Renal cortex interstitium (tissue), 11 donors: ENCODE measurements around the gene MBD3L2. TPM values are rescaled to one million over a fixed set of nuclear protein-coding genes. Genes with fewer than 3 reads are reported as not detected.
A peak's percentile ranks its signal among the peaks of the same experiment; 100 is the strongest.
"Not testable (repeated sequence)": the region's sequence is repeated elsewhere in the genome, so short reads cannot be mapped to it uniquely, and the experiment has no call there.

ENCODE experiments used
- DNase-seq, 11 donors: peaks; one replicate each; pipeline ENCODE4 v3.0.0-alpha.2; 2013; ENCODE audit warnings: low read depth in 9 of 11, low spot score in 4 of 11; ENCODE audit errors: extremely low read depth in 1 of 11
- polyA plus RNA-seq, 3 donors: library from polyadenylated mRNA; unstranded; fragments of 120-200 nt; gene quantifications; one replicate each; pipeline ENCODE4 v1.2.1, GENCODE V29; 2013; ENCODE audit not compliant: insufficient read length in 3 of 3

MBD3L2 gene
- polyA plus RNA-seq, 3 donors = not detected

GRCh38 chr19:7055679-7056078, 6.6 kb downstream of the MBD3L2 start:
- not testable (repeated sequence) for DNase-seq

- DNase-seq = not testable (repeated sequence)
Observed at GRCh38 chr19:7056371-7056770, 7.2 kb downstream of the MBD3L2 start.

GRCh38 chr19:7058576-7058975, 9.5 kb downstream of the MBD3L2 start, which contains the start of gene MBD3L3:
Gene MBD3L3, minus strand, starts transcription at chr19:7058676. Its CDS starts 71 bp downstream, at chr19:7058605.
- not testable (repeated sequence) for DNase-seq

- not testable (repeated sequence) for DNase-seq
Observed at GRCh38 chr19:7059977-7060376, 10.9 kb downstream of the MBD3L2 start.

- no peak for DNase-seq
Observed at GRCh38 chr19:7063339-7063738, 14.2 kb downstream of the MBD3L2 start.

- no peak for DNase-seq
Observed at GRCh38 chr19:7063764-7064418, 14.8 kb downstream of the MBD3L2 start.

- not testable (repeated sequence) for DNase-seq
Observed at GRCh38 chr19:7067122-7067521, 18.0 kb downstream of the MBD3L2 start.

GRCh38 chr19:7067716-7068115, 18.6 kb downstream of the MBD3L2 start:
- no peak for DNase-seq

GRCh38 chr19:7068599-7068998, 19.5 kb downstream of the MBD3L2 start:
- no peak for DNase-seq

GRCh38 chr19:7069042-7069903, 20.2 kb downstream of the MBD3L2 start, which contains the start of gene ZNF557:
Gene ZNF557, plus strand, starts transcription at chr19:7069703. Its CDS starts 5,372 bp downstream, at chr19:7075075.
- DNase-seq = peak; percentile 88 to 96 (median 94)

GRCh38 chr19:7069904-7070226, 20.7 kb downstream of the MBD3L2 start:
- DNase-seq = no peak

GRCh38 chr19:7072541-7072940, 23.4 kb downstream of the MBD3L2 start:
- DNase-seq = no peak

- no peak for DNase-seq
Observed at GRCh38 chr19:7074705-7075282, 25.7 kb downstream of the MBD3L2 start.

- no peak for DNase-seq
Observed at GRCh38 chr19:7076151-7076550, 27.0 kb downstream of the MBD3L2 start.

GRCh38 chr19:7078008-7078407, 28.9 kb downstream of the MBD3L2 start:
- no peak for DNase-seq

- no peak for DNase-seq
Observed at GRCh38 chr19:7083076-7083956, 34.2 kb downstream of the MBD3L2 start.

GRCh38 chr19:7088999-7089398, 39.9 kb downstream of the MBD3L2 start:
- no peak for DNase-seq

GRCh38 chr19:7098096-7098495, 49.0 kb downstream of the MBD3L2 start:
- no peak for DNase-seq
